Measurements from ENCODE around the gene CLASP1. TPM values are rescaled to one million over a fixed set of nuclear protein-coding genes. Genes with fewer than 3 reads are reported as not detected.

CLASP1 gene
- total RNA-seq, 1 donor from 2014 or later: 95.1 TPM

DNA sequence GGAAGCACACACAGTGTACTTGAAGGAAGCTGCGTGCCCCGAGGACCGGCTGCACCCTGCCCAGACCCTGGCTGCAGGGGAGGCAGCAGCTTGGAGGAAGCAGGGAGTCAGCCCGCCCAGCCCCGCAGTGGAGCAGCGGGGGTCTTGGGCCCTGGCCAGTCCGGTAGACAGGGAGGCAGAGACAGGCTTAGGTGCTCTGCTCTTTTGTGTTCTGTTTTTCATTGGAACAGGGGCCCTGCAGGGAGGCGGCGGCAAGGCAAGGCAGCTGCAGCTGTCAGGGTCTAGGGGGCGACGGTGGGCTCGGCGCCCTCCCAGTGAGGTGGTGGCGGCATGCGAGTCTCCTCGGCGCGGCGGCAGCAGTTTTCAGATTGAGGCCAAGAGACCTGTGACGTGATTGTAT, 311.0 kb downstream of the CLASP1 start:
- Mint-ChIP-seq H3K9me3 (ENCODE audit: unreplicated experiment) (no peaks in the 10 kb centered on the region), H3K27ac (ENCODE audit: unreplicated experiment) (no peak overlapping the region), H3K27me3 (ENCODE audit: unreplicated experiment) (peaks cover 14% of the 10 kb centered on the region), H3K36me3 (ENCODE audit: low read depth, unreplicated experiment) (peaks cover 34% of the 10 kb centered on the region), H3K4me1 (ENCODE audit: unreplicated experiment) (peaks cover 2% of the 10 kb centered on the region), H3K4me3 (ENCODE audit: unreplicated experiment) (no peak overlapping the region)
- DNase-seq (ENCODE audit: low spot score): no peak
- TF ChIP-seq, protein P1, sequence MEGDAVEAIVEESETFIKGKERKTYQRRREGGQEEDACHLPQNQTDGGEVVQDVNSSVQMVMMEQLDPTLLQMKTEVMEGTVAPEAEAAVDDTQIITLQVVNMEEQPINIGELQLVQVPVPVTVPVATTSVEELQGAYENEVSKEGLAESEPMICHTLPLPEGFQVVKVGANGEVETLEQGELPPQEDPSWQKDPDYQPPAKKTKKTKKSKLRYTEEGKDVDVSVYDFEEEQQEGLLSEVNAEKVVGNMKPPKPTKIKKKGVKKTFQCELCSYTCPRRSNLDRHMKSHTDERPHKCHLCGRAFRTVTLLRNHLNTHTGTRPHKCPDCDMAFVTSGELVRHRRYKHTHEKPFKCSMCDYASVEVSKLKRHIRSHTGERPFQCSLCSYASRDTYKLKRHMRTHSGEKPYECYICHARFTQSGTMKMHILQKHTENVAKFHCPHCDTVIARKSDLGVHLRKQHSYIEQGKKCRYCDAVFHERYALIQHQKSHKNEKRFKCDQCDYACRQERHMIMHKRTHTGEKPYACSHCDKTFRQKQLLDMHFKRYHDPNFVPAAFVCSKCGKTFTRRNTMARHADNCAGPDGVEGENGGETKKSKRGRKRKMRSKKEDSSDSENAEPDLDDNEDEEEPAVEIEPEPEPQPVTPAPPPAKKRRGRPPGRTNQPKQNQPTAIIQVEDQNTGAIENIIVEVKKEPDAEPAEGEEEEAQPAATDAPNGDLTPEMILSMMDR (IDR thresholded peaks at IDR 0.05; ENCODE audit: unreplicated experiment): no peak

DNA sequence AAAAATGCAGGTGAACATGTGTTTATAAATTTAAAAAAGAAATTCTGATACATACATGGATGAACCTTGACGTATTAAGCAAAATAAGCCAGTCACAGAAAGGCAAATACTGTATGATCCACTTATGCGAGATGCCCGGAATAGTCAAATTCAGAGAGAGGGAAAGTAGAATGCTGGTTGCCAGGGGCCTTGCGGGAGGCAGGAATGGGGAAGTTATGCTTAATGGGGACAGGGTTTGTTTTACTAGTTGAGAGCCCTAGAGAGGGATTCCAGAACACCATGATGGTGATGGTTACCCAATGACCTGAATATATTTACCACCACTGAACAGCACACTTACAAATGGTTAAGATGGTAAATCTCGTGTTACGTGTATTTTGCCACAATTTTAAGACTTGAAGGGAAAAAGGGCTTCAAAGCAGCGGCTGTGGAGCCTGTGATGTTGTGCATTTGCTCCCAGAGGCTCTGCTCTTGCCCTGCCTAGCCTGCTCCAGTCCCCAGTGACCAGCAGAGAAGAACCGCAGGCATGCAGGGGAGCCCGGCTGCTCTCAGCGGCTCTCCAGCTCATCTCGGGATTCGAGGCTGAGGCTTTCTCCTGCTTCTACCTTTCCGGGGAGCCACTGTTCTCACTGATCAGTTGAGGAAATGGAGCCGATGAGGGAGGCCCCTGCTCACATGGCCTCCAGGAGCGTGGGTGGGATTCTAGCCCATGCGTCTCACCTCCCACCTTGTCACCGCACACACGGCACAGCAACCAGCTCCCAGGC, 312.6 kb downstream of the CLASP1 start:
- no peak overlapping the region for H3K27ac Mint-ChIP-seq (ENCODE audit: unreplicated experiment)
- DNase-seq (ENCODE audit: low spot score): no peak
- H3K9me3 Mint-ChIP-seq (ENCODE audit: unreplicated experiment): no peaks in the 10 kb centered on the region
- H3K36me3 Mint-ChIP-seq (ENCODE audit: low read depth, unreplicated experiment): peaks cover 27% of the 10 kb centered on the region
- H3K4me1 Mint-ChIP-seq (ENCODE audit: unreplicated experiment): no peaks in the 10 kb centered on the region
- H3K27me3 Mint-ChIP-seq (ENCODE audit: unreplicated experiment): peaks cover 16% of the 10 kb centered on the region
- TF ChIP-seq, protein P1 (IDR thresholded peaks at IDR 0.05; ENCODE audit: unreplicated experiment): no peak
- H3K4me3 Mint-ChIP-seq (ENCODE audit: unreplicated experiment): no peak overlapping the region

GRCh38 chr2:121335294-121336290, 313.7 kb downstream of the CLASP1 start:
- DNase-seq (ENCODE audit: low spot score): no peak
- TF ChIP-seq, protein P1 (IDR thresholded peaks at IDR 0.05; ENCODE audit: unreplicated experiment): no peak
- Mint-ChIP-seq H3K4me1 (ENCODE audit: unreplicated experiment) (no peaks in the 10 kb centered on the region), H3K27ac (ENCODE audit: unreplicated experiment) (no peak overlapping the region), H3K4me3 (ENCODE audit: unreplicated experiment) (no peak overlapping the region), H3K9me3 (ENCODE audit: unreplicated experiment) (no peaks in the 10 kb centered on the region), H3K36me3 (ENCODE audit: low read depth, unreplicated experiment) (peaks cover 18% of the 10 kb centered on the region), H3K27me3 (ENCODE audit: unreplicated experiment) (peaks cover 14% of the 10 kb centered on the region)

- peaks cover 14% of the 10 kb centered on the region for H3K27me3 Mint-ChIP-seq (ENCODE audit: unreplicated experiment)
- H3K4me1 Mint-ChIP-seq (ENCODE audit: unreplicated experiment): no peaks in the 10 kb centered on the region
- TF ChIP-seq, protein P1 (IDR thresholded peaks at IDR 0.05; ENCODE audit: unreplicated experiment): no peak
- no peaks in the 10 kb centered on the region for H3K9me3 Mint-ChIP-seq (ENCODE audit: unreplicated experiment)
- H3K36me3 Mint-ChIP-seq (ENCODE audit: low read depth, unreplicated experiment): peaks cover 11% of the 10 kb centered on the region
- no peak overlapping the region for H3K27ac Mint-ChIP-seq (ENCODE audit: unreplicated experiment)
- H3K4me3 Mint-ChIP-seq (ENCODE audit: unreplicated experiment): no peak overlapping the region
- no peak for DNase-seq (ENCODE audit: low spot score)
Observed at GRCh38 chr2:121334581-121335293, 314.5 kb downstream of the CLASP1 start.
